Heart left ventricle (tissue), 16 donors: ENCODE results near the gene LIMS2. TPM values are rescaled to one million over a fixed set of nuclear protein-coding genes. Genes with fewer than 3 reads are reported as not detected.

Experiments
- ATAC-seq, 4 donors: fragments of 200-7000 bp; cut with Tn5 transposase; one replicate each; pipeline ENCODE4 v1.9.1; 2020 to 2022; ENCODE audit warnings: moderate library complexity in 4 of 4, mild to moderate bottlenecking in 3 of 4, moderate number of reproducible peaks in 1 of 4
- DNase-seq, 5 donors: peaks; one replicate each; pipeline ENCODE4 v3.0.0-alpha.2; 2020
- H3K27ac ChIP-seq, 12 donors: fragments of 200-600 bp; sonication (generic) in 4 of 12; one replicate each; pipeline versions ENCODE4 v1.5.0 to v1.8.0; 2016 to 2022; ENCODE audit warnings: mild to moderate bottlenecking in 2 of 12
- H3K27me3 ChIP-seq, 9 donors: fragments of 200-600 bp; sonication (generic) in 2 of 9; one replicate each; pipeline versions ENCODE4 v1.5.1 to v1.8.0; 2016 to 2022; ENCODE audit warnings: mild to moderate bottlenecking in 3 of 9
- H3K36me3 ChIP-seq, 9 donors: fragments of 200-600 bp; sonication (generic) in 2 of 9; one replicate each; pipeline versions ENCODE4 v1.5.0 to v1.8.0; 2018 to 2022; ENCODE audit warnings: mild to moderate bottlenecking in 2 of 9
- H3K4me1 ChIP-seq, 12 donors: fragments of 200-600 bp; sonication (generic) in 4 of 12; one replicate each; pipeline versions ENCODE4 v1.5.0 to v1.8.0; 2016 to 2022; ENCODE audit warnings: mild to moderate bottlenecking in 3 of 12
- H3K4me3 ChIP-seq, 12 donors: fragments of 200-600 bp; sonication (generic) in 4 of 12; one replicate each; pipeline versions ENCODE4 v1.5.0 to v1.8.0; 2017 to 2022; ENCODE audit warnings: mild to moderate bottlenecking in 9 of 12, moderate library complexity in 4 of 12
- H3K9me3 ChIP-seq, 12 donors: fragments of 200-600 bp; sonication (generic) in 4 of 12; one replicate each; pipeline versions ENCODE4 v1.5.0 to v1.8.0; 2016 to 2022; ENCODE audit warnings: mild to moderate bottlenecking in 1 of 12
- POLR2A ChIP-seq, 2 donors: fragments of 450-650 bp; IDR thresholded peaks; one replicate each; pipeline ENCODE4 v1.6.1; 2017; ENCODE audit warnings: antibody characterized with exemption in 2 of 2, mild to moderate bottlenecking in 2 of 2, moderate library complexity in 2 of 2
- WGBS, 4 donors: extraction: QIAGEN DNeasy Blood & Tissue Kit in 2 of 4; methylation state at CpG; one replicate each; pipeline versions ENCODE4 v1.1.5 to v1.1.7; 2013 to 2018; 5-methylcytosine and 5-hydroxymethylcytosine counted together
- intact Hi-C, 10 donors: fragments of 100-400 bp; cut with DNase I; formaldehyde crosslinking; loops; one replicate each; pipeline versions ENCODE4 v1.11.1 to v1.14.2; 2022
- polyA plus RNA-seq, 2 donors: library from polyadenylated mRNA; stranded (reverse); fragments of 200-250 nt; gene quantifications; one replicate each; pipeline ENCODE4 v1.2.3, GENCODE V29; 2013
- total RNA-seq, 9 donors: library from RNA; depleted of rRNA in 2 of 9; stranded (reverse); fragments of >200 nt in 2 of 9; fragmentation: NEBNext Ultra II Directional in 3 of 9; extraction: Animal tissue kit (Norgen Biotek cat#: 25700) in 3 of 9; gene quantifications; one replicate each; pipeline versions ENCODE4 v1.1.0 to v1.2.4, GENCODE V29; 2016 to 2023
- TF ChIP-seq, protein P1 (sequence below), 12 donors: fragments of 200-600 bp; sonication (generic) in 4 of 12; IDR thresholded peaks; one replicate each; pipeline versions ENCODE4 v1.5.0 to v1.8.0; 2018 to 2022; ENCODE audit warnings: antibody characterized with exemption in 12 of 12, mild to moderate bottlenecking in 5 of 12
- donor health status: ischemic (EF 13 %, LVEDD 7.1; RV severe dilation, severe dysfunction).
- donor health status: healthy with polysubstance abuse.
- donor health status: DM: no; HTN: yes; CAD: no.
- donor health status: DM: no; HTN: no; CAD: no.
- donor health status: ischemic (EF 25% LVEDD 6.9; RV normal size, moderate dysfunction).
- donor health status: ischemic (EF 25% LVEDD 5.7; RV mildly dilated, moderate dysfunction).
- donor health status: healthy.
- donor health status: DM: yes; HTN: yes; CAD: no.
- donor health status: ischemic (EF 35%, LVEDD 5.7; RV mildly dilated, moderate dysfunction).
- donor health status: nonischemic (EF 11% LVEDD 7.7; RV severe dilation, severe dysfunction).
- donor health status: DM: yes; HTN: yes; CAD: no.
- donor health status: PGD.
- donor health status: ischemic (EF 29% LVEDD 5.4; RV normal size, mild dysfunction).
- donor health status: nonischemic (EF 23%, LVEDD 6.1; RV moderate dilation, normal function).

LIMS2 gene
- total and polyA plus RNA-seq, 11 donors: 97.1 to 293 (median 158) TPM

- intact Hi-C loops: loop anchor here in 2 of 10 donors (5.0 kb wide), 2 partner anchors 38 to 48 kb away; partner anchors contain the start of gene SFT2D3 (in 1 of the 2)
- Histone ChIP-seq H3K27ac (peak overlapping the region; percentile 27 to 98 (median 84)), H3K36me3 (peaks cover 0 to 60% (median 45%) of the 10 kb centered on the region in 9 donors), H3K9me3 (no peaks in the 10 kb centered on the region), H3K4me1 (peaks cover 35 to 100% (median 97%) of the 10 kb centered on the region in 12 donors), H3K4me3 (no peak overlapping the region), H3K27me3 (no peaks in the 10 kb centered on the region)
- TF ChIP-seq, protein P1, sequence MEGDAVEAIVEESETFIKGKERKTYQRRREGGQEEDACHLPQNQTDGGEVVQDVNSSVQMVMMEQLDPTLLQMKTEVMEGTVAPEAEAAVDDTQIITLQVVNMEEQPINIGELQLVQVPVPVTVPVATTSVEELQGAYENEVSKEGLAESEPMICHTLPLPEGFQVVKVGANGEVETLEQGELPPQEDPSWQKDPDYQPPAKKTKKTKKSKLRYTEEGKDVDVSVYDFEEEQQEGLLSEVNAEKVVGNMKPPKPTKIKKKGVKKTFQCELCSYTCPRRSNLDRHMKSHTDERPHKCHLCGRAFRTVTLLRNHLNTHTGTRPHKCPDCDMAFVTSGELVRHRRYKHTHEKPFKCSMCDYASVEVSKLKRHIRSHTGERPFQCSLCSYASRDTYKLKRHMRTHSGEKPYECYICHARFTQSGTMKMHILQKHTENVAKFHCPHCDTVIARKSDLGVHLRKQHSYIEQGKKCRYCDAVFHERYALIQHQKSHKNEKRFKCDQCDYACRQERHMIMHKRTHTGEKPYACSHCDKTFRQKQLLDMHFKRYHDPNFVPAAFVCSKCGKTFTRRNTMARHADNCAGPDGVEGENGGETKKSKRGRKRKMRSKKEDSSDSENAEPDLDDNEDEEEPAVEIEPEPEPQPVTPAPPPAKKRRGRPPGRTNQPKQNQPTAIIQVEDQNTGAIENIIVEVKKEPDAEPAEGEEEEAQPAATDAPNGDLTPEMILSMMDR (IDR thresholded peaks at IDR 0.05): no peak
- TF ChIP-seq POLR2A (IDR thresholded peaks at IDR 0.05): no peak
- DNase-seq (peak in 3 of 5 donors; percentile 24 to 61 (median 25)), ATAC-seq (no peak)
- WGBS, 4 donors: 85 to 96% (median 88%) methylated on average over 17 to 24 of the region's 24 CpGs
Measured at GRCh38 chr2:127654084-127654837, 21.1 kb downstream of the LIMS2 start.

GRCh38 chr2:127653421-127654083 is 21.8 kb downstream of the LIMS2 start:
- DNase-seq (peak in 3 of 5 donors; percentile 38 to 66 (median 58)), ATAC-seq (no peak)
- intact Hi-C loops: loop anchor here in 3 of 10 donors (2.0 to 5.0 kb wide), 3 partner anchors 21 to 49 kb away; partner anchors contain the start of genes LIMS2 (in 1 of the 3) and SFT2D3 (in 1 of the 3)
- Histone ChIP-seq H3K4me3 (no peak overlapping the region), H3K27ac (peak overlapping the region; percentile 43 to 98 (median 84)), H3K4me1 (peaks cover 31 to 98% (median 94%) of the 10 kb centered on the region in 12 donors), H3K27me3 (no peaks in the 10 kb centered on the region), H3K36me3 (peaks cover 0 to 60% (median 46%) of the 10 kb centered on the region in 9 donors), H3K9me3 (no peaks in the 10 kb centered on the region)
- 71 to 80% (median 74%) methylated on average over 16 of the region's 16 CpGs for WGBS, 4 donors
- TF ChIP-seq, protein P1 (IDR thresholded peaks at IDR 0.05): no peak
- no peak for TF ChIP-seq POLR2A (IDR thresholded peaks at IDR 0.05)

DNA sequence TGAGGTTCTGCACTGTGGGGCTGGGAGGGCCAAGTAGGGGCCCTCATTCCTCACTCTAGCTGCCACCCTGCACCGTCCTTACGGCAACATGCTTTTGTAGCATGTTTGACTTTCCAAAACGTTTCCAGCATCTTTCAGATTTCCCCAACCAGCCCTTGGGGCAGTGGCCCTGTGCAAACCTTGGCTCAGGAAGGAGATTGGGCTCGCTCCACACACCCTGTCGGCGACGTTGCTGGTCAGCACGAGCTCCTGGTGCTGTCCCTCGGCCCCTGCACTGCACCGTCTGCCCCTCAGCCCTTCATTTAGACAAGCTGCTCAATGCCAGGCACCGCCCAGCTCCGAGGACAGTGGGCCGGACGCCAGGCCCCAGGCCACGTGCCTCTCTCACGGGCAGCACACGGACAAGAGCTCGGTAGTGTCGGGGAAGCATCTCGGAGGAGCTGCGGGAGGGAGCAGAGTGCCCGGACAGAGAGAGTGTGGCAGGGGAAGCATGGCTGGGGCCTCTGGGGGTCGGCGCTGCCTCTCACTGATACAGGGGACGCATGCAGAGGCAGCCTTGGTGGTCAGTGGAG is 22.5 kb downstream of the LIMS2 start:
- peaks cover 31 to 98% (median 94%) of the 10 kb centered on the region in 12 donors for H3K4me1 ChIP-seq
- H3K27ac ChIP-seq: peak overlapping the region; percentile 43 to 98 (median 84)
- DNase-seq: peak in 3 of 5 donors; percentile 26 to 64 (median 28)
- WGBS, 4 donors: 46 to 51% (median 48%) methylated on average over 24 to 25 of the region's 25 CpGs
- no peak for ATAC-seq
- intact Hi-C loops: loop anchor here in 3 of 10 donors (2.0 to 5.0 kb wide), 3 partner anchors 22 to 49 kb away; partner anchors contain the start of genes LIMS2 (in 1 of the 3) and SFT2D3 (in 1 of the 3)
- H3K9me3 ChIP-seq: no peaks in the 10 kb centered on the region
- H3K4me3 ChIP-seq: no peak overlapping the region
- no peaks in the 10 kb centered on the region for H3K27me3 ChIP-seq
- peaks cover 0 to 63% (median 48%) of the 10 kb centered on the region in 9 donors for H3K36me3 ChIP-seq
- no peak for TF ChIP-seq POLR2A (IDR thresholded peaks at IDR 0.05)
- TF ChIP-seq, protein P1 (IDR thresholded peaks at IDR 0.05): no peak
